ENCODE data around the gene IL4R.
A peak's percentile ranks its signal among the peaks of the same experiment; 100 is the strongest.

The IL4R gene

DNA sequence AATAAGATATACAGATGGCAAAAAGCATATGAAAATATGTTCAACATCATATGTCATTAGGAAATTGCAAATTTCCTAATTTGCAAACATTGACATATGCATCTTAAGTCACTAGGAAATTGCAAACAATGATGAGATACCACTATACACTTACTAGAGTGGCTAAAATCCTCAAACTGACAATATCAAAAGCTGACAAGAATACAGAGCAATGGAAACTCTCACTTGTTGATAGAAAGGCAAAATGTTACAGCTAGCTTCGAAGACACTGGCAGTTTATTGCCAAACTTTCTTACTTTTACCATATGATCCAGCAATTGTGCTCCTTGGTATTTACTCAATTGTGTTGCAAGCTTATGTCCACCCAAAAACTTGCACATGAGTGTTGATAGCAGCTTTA lies 5.0 kb upstream of the IL4R start:
- 94% methylated on average over 1 of the region's 1 CpG for WGBS
- Histone ChIP-seq H3K4ac (ENCODE audit: low read depth in 1 of 2, low read length in 2 of 2) (no peak overlapping the region), H3K9me3 (ENCODE audit: control insufficient read depth, low read length) (no peaks in the 10 kb centered on the region)

DNA sequence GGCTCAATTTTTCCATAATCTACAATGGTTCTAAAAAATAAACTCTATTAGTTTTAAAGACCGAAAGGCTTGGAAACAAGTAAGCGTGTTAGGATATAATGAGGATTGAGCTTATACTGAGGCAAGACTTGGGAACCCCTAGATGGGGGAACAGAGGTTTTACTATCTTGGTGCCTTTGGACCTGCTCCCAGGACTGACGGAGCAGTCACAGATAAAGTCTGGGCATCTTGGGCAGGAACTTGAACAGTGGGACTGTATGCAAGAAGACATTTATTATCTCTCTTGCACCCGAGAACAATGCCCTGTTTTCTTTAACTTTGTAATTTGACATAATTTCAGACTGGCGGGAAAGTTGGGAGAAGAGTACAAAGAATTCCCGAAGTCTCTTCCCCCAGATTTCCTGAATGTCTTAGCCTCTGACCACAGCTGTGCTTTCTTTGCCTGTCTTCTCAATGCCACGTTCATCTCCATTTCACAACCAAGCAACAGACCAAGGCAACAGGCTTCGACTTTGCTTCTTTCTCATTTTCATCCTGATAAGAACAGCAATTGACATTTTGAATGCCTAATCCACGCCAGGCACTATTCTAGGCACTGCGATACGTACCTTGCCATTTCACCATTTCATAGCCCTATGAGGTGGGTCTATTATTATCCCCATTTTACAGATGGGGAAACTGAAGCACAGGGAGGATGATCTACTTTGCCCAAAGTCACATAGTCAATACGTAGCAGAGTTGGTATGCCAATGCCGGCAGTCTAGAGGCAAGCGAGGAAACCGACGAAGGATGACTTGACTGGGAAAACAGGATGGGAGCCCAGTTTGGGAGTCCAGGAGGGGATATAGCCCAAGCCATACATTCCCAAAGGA lies 3.0 kb upstream of the IL4R start:
- H2BK5ac ChIP-seq (ENCODE audit: low read depth, low read length, poor library complexity, severe bottlenecking), result no peak overlapping the region
- no peak overlapping the region for H3K4ac ChIP-seq (ENCODE audit: low read depth in 1 of 2, low read length in 2 of 2)

More for the DNA sequence above, 5.0 kb upstream of the IL4R start:
- Histone ChIP-seq H3K4me1 (ENCODE audit: control insufficient read depth, insufficient read depth, low read depth, low read length) (peaks cover 5% of the 10 kb centered on the region), H3K4me2 (ENCODE audit: low read length, poor library complexity, severe bottlenecking) (no peak overlapping the region), H3K14ac (ENCODE audit: low read length in 2 of 2) (no peak overlapping the region), H3K23ac (ENCODE audit: low read length in 2 of 2) (no peak overlapping the region), H3K27me3 (ENCODE audit: control insufficient read depth in 1 of 2, insufficient read depth in 1 of 2, low read length in 2 of 2) (no peaks in the 10 kb centered on the region), H2BK15ac (ENCODE audit: low read depth, poor library complexity, severe bottlenecking) (no peak overlapping the region), H3K4me3 (ENCODE audit: insufficient read depth in 1 of 2, low read depth in 1 of 2, low read length in 2 of 2) (no peak overlapping the region), H2BK12ac (ENCODE audit: low read length in 2 of 2) (no peak overlapping the region), H2AK5ac (ENCODE audit: low read length, severe bottlenecking) (no peak overlapping the region), H2AFZ (ENCODE audit: low read depth, low read length) (no peak overlapping the region), H3K18ac (ENCODE audit: low read depth in 1 of 2, low read length in 2 of 2) (no peak overlapping the region), H3K27ac (ENCODE audit: low read length, poor library complexity, severe bottlenecking) (no peak overlapping the region), H3K36me3 (ENCODE audit: control insufficient read depth in 1 of 2, insufficient read depth in 2 of 2, low read depth in 1 of 2, low read length in 2 of 2) (no peaks in the 10 kb centered on the region), H4K91ac (ENCODE audit: low read length) (no peak overlapping the region), H2BK5ac (ENCODE audit: low read depth, low read length, poor library complexity, severe bottlenecking) (no peak overlapping the region), H2BK120ac (ENCODE audit: low read depth, low read length) (no peak overlapping the region), H3K9ac (ENCODE audit: low read length) (no peak overlapping the region), H4K8ac (ENCODE audit: low read length) (no peak overlapping the region), H3K79me1 (replicated peaks; ENCODE audit: low read length, poor library complexity, severe bottlenecking) (no peaks in the 10 kb centered on the region)
- no peak for DNase-seq

DNA sequence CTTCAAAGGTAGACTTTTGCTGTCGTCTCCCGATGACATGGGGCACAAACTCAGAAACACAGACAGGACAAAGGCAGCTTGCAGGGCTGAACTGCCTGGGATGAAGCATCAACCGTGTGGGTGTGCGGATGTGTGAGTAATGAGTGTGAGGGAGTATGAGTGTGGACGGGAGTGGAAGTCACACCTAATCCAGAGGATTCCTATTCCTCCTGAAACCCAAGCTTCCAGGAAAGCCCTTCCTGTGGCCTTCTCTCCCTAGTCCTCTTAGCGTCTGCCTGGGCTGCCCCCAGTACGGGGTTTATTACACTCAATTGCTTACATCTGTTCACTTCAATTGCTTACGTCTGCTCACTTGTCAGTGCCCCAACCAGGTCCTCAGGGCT lies 2.3 kb upstream of the IL4R start:
- Histone ChIP-seq H4K91ac (ENCODE audit: low read length) (no peak overlapping the region), H3K36me3 (ENCODE audit: control insufficient read depth in 1 of 2, insufficient read depth in 2 of 2, low read depth in 1 of 2, low read length in 2 of 2) (peaks cover 0 to 3% of the 10 kb centered on the region in 2 experiments), H3K18ac (ENCODE audit: low read depth in 1 of 2, low read length in 2 of 2) (peak overlapping the region in 1 of 2 experiments; percentile 37), H3K4ac (ENCODE audit: low read depth in 1 of 2, low read length in 2 of 2) (no peak overlapping the region), H3K27me3 (ENCODE audit: control insufficient read depth in 1 of 2, insufficient read depth in 1 of 2, low read length in 2 of 2) (no peaks in the 10 kb centered on the region), H4K8ac (ENCODE audit: low read length) (no peak overlapping the region), H3K9ac (ENCODE audit: low read length) (no peak overlapping the region), H3K79me1 (replicated peaks; ENCODE audit: low read length, poor library complexity, severe bottlenecking) (no peaks in the 10 kb centered on the region), H2BK5ac (ENCODE audit: low read depth, low read length, poor library complexity, severe bottlenecking) (no peak overlapping the region), H2AK5ac (ENCODE audit: low read length, severe bottlenecking) (no peak overlapping the region), H2AFZ (ENCODE audit: low read depth, low read length) (no peak overlapping the region), H2BK12ac (ENCODE audit: low read length in 2 of 2) (peak overlapping the region; percentile 16 to 20), H2BK15ac (ENCODE audit: low read depth, poor library complexity, severe bottlenecking) (no peak overlapping the region), H3K4me3 (ENCODE audit: insufficient read depth in 1 of 2, low read depth in 1 of 2, low read length in 2 of 2) (no peak overlapping the region), H2BK120ac (ENCODE audit: low read depth, low read length) (no peak overlapping the region), H3K27ac (ENCODE audit: low read length, poor library complexity, severe bottlenecking) (no peak overlapping the region), H3K4me1 (ENCODE audit: control insufficient read depth, insufficient read depth, low read depth, low read length) (peaks cover 19% of the 10 kb centered on the region), H3K4me2 (ENCODE audit: low read length, poor library complexity, severe bottlenecking) (no peak overlapping the region), H3K23ac (ENCODE audit: low read length in 2 of 2) (no peak overlapping the region), H3K14ac (ENCODE audit: low read length in 2 of 2) (no peak overlapping the region), H3K9me3 (ENCODE audit: control insufficient read depth, low read length) (no peaks in the 10 kb centered on the region)
- DNase-seq, result no peak
- WGBS, result 52% methylated on average over 6 of the region's 8 CpGs

More for the DNA sequence above, 3.0 kb upstream of the IL4R start:
- H2BK15ac ChIP-seq (ENCODE audit: low read depth, poor library complexity, severe bottlenecking), result no peak overlapping the region
- 89% methylated on average over 15 of the region's 16 CpGs for WGBS
- no peak overlapping the region for H3K14ac ChIP-seq (ENCODE audit: low read length in 2 of 2)
- DNase-seq, result no peak
- H3K23ac ChIP-seq (ENCODE audit: low read length in 2 of 2), result no peak overlapping the region
- H3K4me3 ChIP-seq (ENCODE audit: insufficient read depth in 1 of 2, low read depth in 1 of 2, low read length in 2 of 2), result no peak overlapping the region
- no peak overlapping the region for H2BK12ac ChIP-seq (ENCODE audit: low read length in 2 of 2)
- H3K4me1 ChIP-seq (ENCODE audit: control insufficient read depth, insufficient read depth, low read depth, low read length), result peaks cover 14% of the 10 kb centered on the region
- H3K79me1 ChIP-seq (replicated peaks; ENCODE audit: low read length, poor library complexity, severe bottlenecking), result no peaks in the 10 kb centered on the region
- no peak overlapping the region for H3K9ac ChIP-seq (ENCODE audit: low read length)
- H3K27me3 ChIP-seq (ENCODE audit: control insufficient read depth in 1 of 2, insufficient read depth in 1 of 2, low read length in 2 of 2), result no peaks in the 10 kb centered on the region
- H2AK5ac ChIP-seq (ENCODE audit: low read length, severe bottlenecking), result no peak overlapping the region
- H3K18ac ChIP-seq (ENCODE audit: low read depth in 1 of 2, low read length in 2 of 2), result no peak overlapping the region
- no peak overlapping the region for H2AFZ ChIP-seq (ENCODE audit: low read depth, low read length)
- H3K36me3 ChIP-seq (ENCODE audit: control insufficient read depth in 1 of 2, insufficient read depth in 2 of 2, low read depth in 1 of 2, low read length in 2 of 2), result no peaks in the 10 kb centered on the region
- H4K8ac ChIP-seq (ENCODE audit: low read length), result no peak overlapping the region
- H3K9me3 ChIP-seq (ENCODE audit: control insufficient read depth, low read length), result no peaks in the 10 kb centered on the region
- H2BK120ac ChIP-seq (ENCODE audit: low read depth, low read length), result no peak overlapping the region
- no peak overlapping the region for H3K4me2 ChIP-seq (ENCODE audit: low read length, poor library complexity, severe bottlenecking)
- H3K27ac ChIP-seq (ENCODE audit: low read length, poor library complexity, severe bottlenecking), result no peak overlapping the region
- no peak overlapping the region for H4K91ac ChIP-seq (ENCODE audit: low read length)

DNA sequence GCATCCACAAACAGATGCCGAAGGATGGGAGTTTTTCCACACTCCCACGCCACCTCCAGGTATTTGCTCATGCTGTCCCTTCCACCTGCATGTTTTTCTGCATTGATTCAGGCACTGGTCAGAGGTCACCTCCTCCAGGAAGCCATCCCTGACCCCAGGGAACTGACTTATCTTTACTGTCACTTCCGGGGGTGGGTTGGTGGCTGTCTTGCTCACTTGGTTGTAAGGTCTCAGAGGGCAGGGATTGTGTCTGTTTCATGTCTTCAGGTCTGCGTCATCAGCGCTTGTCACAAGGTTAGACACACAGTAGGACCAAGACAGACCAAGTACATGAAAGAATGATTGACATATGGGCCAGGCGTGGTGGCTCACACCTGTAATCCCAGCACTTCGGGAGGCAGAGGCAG lies 1.9 kb upstream of the IL4R start:
- Histone ChIP-seq H3K23ac (ENCODE audit: low read length in 2 of 2) (no peak overlapping the region), H2BK12ac (ENCODE audit: low read length in 2 of 2) (peak overlapping the region in 1 of 2 experiments; percentile 20), H4K91ac (ENCODE audit: low read length) (no peak overlapping the region), H3K27me3 (ENCODE audit: control insufficient read depth in 1 of 2, insufficient read depth in 1 of 2, low read length in 2 of 2) (no peaks in the 10 kb centered on the region), H2AFZ (ENCODE audit: low read depth, low read length) (no peak overlapping the region), H2BK5ac (ENCODE audit: low read depth, low read length, poor library complexity, severe bottlenecking) (no peak overlapping the region), H2AK5ac (ENCODE audit: low read length, severe bottlenecking) (peak overlapping the region; percentile 50), H3K79me1 (replicated peaks; ENCODE audit: low read length, poor library complexity, severe bottlenecking) (no peaks in the 10 kb centered on the region), H3K9ac (ENCODE audit: low read length) (no peak overlapping the region), H3K4ac (ENCODE audit: low read depth in 1 of 2, low read length in 2 of 2) (no peak overlapping the region), H3K4me3 (ENCODE audit: insufficient read depth in 1 of 2, low read depth in 1 of 2, low read length in 2 of 2) (no peak overlapping the region), H3K4me2 (ENCODE audit: low read length, poor library complexity, severe bottlenecking) (no peak overlapping the region), H2BK15ac (ENCODE audit: low read depth, poor library complexity, severe bottlenecking) (no peak overlapping the region), H2BK120ac (ENCODE audit: low read depth, low read length) (no peak overlapping the region), H3K18ac (ENCODE audit: low read depth in 1 of 2, low read length in 2 of 2) (peak overlapping the region in 1 of 2 experiments; percentile 37), H3K9me3 (ENCODE audit: control insufficient read depth, low read length) (no peaks in the 10 kb centered on the region), H3K36me3 (ENCODE audit: control insufficient read depth in 1 of 2, insufficient read depth in 2 of 2, low read depth in 1 of 2, low read length in 2 of 2) (peaks cover 0 to 3% of the 10 kb centered on the region in 2 experiments), H3K4me1 (ENCODE audit: control insufficient read depth, insufficient read depth, low read depth, low read length) (peaks cover 19% of the 10 kb centered on the region), H3K14ac (ENCODE audit: low read length in 2 of 2) (no peak overlapping the region), H4K8ac (ENCODE audit: low read length) (peak overlapping the region; percentile 37), H3K27ac (ENCODE audit: low read length, poor library complexity, severe bottlenecking) (no peak overlapping the region)
- no peak for DNase-seq
- 84% methylated on average over 7 of the region's 7 CpGs for WGBS
